H54 (cell line): ENCODE results near the gene STK31.
A peak's percentile ranks its signal among the peaks of the same experiment; 100 is the strongest.
"Not testable (repeated sequence)": the region's sequence is repeated elsewhere in the genome, so short reads cannot be mapped to it uniquely, and the experiment has no call there.

ENCODE experiments used
- DNase-seq: peaks from one replicate; pipeline ENCODE4 v3.0.0; 2011; ENCODE audit warnings: low spot score, mixed read lengths; ENCODE audit not compliant: insufficient read length
- FAIRE-seq: peaks from 3 replicates; lab custom pipeline; 2011; peaks lifted over from hg19 to GRCh38; lab: Jason Lieb, UNC
- POLR2A ChIP-seq: IDR thresholded peaks from 2 replicates; pipeline ENCODE4 v1.6.1; 2011; ENCODE audit warnings: low read depth, mild to moderate bottlenecking, low read length

The STK31 gene

GRCh38 chr7:23742051-23742450 is 32.0 kb downstream of the STK31 start:
- no peak for TF ChIP-seq POLR2A
- DNase-seq (no peak), FAIRE-seq (no peak)

DNA sequence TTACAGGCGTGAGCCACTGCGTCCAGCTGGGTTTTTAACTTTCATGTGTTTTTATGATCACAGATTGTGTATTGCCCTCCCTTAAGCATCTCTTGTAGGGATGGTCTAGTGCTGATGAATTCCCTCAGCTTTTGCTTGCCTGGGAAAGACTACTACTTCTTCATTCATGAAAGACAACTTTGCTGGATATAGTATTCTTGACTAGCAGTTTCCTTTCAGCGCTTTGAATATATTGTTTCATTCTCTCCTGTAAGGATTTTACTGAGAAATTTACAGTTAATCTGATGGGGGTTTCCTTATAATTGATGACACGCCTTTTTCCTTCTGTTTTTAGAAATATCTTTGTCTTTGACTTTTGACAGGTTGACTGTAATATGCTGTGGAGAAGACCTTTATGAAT is 33.2 kb downstream of the STK31 start:
- FAIRE-seq (no peak), DNase-seq (no peak)
- no peak for TF ChIP-seq POLR2A

GRCh38 chr7:23746629-23747028 is 36.6 kb downstream of the STK31 start:
- DNase-seq (no peak), FAIRE-seq (no peak)
- no peak for TF ChIP-seq POLR2A

DNA sequence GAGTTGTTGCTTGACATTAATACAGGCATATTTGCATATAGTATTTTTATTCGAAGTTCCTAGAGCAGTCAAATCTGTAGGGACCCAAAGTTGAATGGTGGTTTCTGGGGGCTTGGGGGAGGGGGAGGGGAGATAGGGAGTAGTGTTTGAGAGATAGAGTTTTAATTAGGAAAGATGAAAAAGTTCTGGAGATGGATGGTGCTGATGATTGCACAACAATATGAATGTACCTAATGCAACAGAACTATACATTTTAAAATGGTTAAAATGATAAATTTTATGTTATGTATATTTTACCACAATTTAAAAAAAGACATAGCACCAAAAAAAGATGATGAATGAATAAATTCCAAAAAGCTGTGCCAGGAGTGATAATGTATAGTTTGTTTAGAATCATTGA is 41.8 kb downstream of the STK31 start:
- FAIRE-seq (no peak), DNase-seq (no peak)
- TF ChIP-seq POLR2A, result no peak

GRCh38 chr7:23758839-23759238 is 48.8 kb downstream of the STK31 start:
- DNase-seq, result not testable (repeated sequence)

GRCh38 chr7:23759671-23760391 is 49.8 kb downstream of the STK31 start:
- TF ChIP-seq POLR2A, result no peak
- DNase-seq (peak; percentile 33), FAIRE-seq (peak; percentile 96)

More at GRCh38 chr7:23758839-23759238, 48.8 kb downstream of the STK31 start:
- not testable (repeated sequence) for FAIRE-seq

GRCh38 chr7:23765943-23766342 is 55.9 kb downstream of the STK31 start:
- FAIRE-seq (no peak), DNase-seq (no peak)
- no peak for TF ChIP-seq POLR2A

DNA sequence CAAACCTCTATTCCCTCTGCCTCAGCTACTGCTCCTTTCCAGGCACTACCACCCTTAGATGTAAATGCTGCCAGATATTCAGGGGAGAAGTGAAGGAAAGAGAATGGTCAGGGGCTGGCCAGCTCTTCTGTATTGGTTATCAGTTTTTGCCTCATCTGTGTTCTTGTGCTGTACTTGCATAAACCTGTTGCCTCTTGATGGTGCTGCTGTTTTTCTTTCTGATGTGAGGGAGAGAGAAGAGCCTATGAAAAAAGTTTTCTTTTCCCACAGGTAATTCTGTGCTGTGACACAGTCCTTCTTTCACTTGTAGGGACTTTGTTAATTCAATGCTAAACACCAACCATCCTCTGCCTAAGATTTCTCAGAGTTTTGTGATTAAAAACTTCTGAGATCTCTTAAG is 57.5 kb downstream of the STK31 start:
- FAIRE-seq, result no peak
- DNase-seq, result no peak
- TF ChIP-seq POLR2A, result no peak

- no peak for FAIRE-seq
- no peak for TF ChIP-seq POLR2A
- no peak for DNase-seq
Observed at GRCh38 chr7:23768022-23768421, 58.0 kb downstream of the STK31 start.

DNA sequence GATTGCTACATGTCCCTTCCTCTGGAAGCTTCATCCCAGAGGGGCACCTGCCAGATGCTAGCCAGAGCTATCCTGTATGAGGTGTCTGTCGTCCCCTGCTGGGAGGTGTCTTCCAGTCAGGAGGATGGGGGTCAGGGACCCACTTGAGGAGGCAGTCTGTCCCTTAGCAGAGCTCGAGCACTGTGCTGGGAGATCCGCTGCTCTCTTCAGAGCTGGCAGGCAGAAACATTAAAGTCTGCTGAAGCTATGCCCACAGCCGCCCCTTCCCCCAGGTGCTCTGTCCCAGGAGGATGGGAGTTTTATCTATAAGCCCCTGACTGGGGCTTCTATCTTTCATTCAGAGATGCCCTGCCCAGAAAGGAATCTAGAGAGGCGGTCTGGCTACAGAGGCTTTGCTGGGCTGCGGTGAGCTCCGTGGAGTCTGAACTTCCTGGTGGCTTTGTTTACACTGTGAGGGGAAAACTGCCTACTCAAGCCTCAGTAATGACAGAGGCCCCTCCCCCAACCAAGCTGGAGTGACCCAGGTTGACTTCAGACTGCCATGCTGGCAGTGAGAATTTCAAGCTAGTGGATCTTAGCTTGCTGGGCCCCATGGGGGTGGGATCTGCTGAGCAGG is 69.3 kb downstream of the STK31 start:
- not testable (repeated sequence) for DNase-seq, FAIRE-seq

- DNase-seq (no peak), FAIRE-seq (no peak)
- no peak for TF ChIP-seq POLR2A
Observed at GRCh38 chr7:23783115-23783514, 73.1 kb downstream of the STK31 start.

DNA sequence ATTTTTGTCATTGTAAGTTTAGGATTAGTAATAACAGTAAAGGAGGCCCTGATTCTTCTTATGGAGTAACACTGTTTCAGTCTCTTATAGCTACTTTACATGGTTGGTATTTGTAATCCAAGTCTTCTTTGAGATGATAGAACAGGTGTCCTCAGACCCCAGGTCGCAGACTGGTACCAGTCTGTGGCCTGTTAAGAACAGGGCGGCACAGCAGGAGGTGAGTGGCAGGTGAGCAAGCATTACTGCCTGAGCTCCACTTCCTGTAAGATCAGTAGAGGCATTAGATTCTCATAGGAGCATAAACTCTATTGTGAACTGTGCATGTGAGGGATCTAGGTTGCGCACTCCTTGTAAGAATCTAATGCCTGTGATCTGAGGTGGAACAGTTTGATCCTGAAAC is 77.3 kb downstream of the STK31 start:
- DNase-seq (no peak), FAIRE-seq (no peak)
- no peak for TF ChIP-seq POLR2A

DNA sequence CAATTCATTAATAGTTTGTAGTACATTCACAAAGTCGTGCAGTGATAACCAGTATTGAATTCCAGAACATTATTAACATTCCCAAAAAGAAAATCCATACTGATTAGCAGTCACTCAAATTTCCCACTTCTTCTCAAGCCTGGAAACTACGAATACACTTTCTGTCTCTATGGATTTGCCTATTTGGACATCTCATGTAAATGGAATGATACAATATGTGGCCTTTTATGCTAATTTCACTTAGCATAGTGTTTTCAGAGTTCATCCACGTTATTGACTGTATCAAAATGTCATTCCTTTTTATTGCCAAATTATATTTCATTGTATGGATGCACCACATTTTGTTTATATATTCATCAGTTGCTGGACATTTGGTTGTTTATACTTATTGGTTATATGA is 78.8 kb downstream of the STK31 start:
- no peak for DNase-seq
- peak; percentile 30 for FAIRE-seq
- TF ChIP-seq POLR2A, result no peak

GRCh38 chr7:23791721-23792120 is 81.7 kb downstream of the STK31 start:
- no peak for FAIRE-seq
- DNase-seq, result no peak
- TF ChIP-seq POLR2A, result no peak
